HepG2 (cell line): Measurements from ENCODE around the gene NOXRED1. TPM values are rescaled to one million over a fixed set of nuclear protein-coding genes. Genes with fewer than 3 reads are reported as not detected.
A peak's percentile ranks its signal among the peaks of the same experiment; 100 is the strongest.

Experiments
- ATF6 ChIP-seq: sonication (generic); formaldehyde crosslinking; conservative IDR thresholded peaks from 2 replicates; pipeline ENCODE4 v1.4.0; 2020; ENCODE audit warnings: missing genetic modification reagents
- CBX1 ChIP-seq: IDR thresholded peaks from one replicate; pipeline ENCODE4 v1.6.1; 2016; ENCODE audit warnings: antibody characterized with exemption, low read depth
- DR1 ChIP-seq: sonication (generic); formaldehyde crosslinking; IDR thresholded peaks from 2 replicates; pipeline ENCODE4 v1.8.0; 2021; ENCODE audit warnings: mild to moderate bottlenecking, missing genetic modification reagents, inconsistent platforms
- HMG20B ChIP-seq: conservative IDR thresholded peaks from 2 replicates; pipeline ENCODE4 v1.6.1; 2016; ENCODE audit warnings: missing genetic modification reagents, missing compliant biosample characterization
- HNF1A ChIP-seq, 2 experiments: sonication (generic) in 1 of 2; formaldehyde crosslinking in 1 of 2; IDR thresholded peaks; 2 replicates each; pipeline versions ENCODE4 v1.4.0 to v1.6.1; 2016 to 2020; ENCODE audit warnings: borderline replicate concordance in 1 of 2, low read depth in 1 of 2, mild to moderate bottlenecking in 1 of 2, missing genetic modification reagents in 1 of 2
- IRX3 ChIP-seq: sonication (generic); formaldehyde crosslinking; IDR thresholded peaks from 2 replicates; pipeline ENCODE4 v1.8.1; 2023; ENCODE audit warnings: mild to moderate bottlenecking, low read depth, missing genetic modification reagents, borderline replicate concordance
- MAX ChIP-seq: IDR thresholded peaks from 2 replicates; pipeline ENCODE4 v1.6.1; 2012; ENCODE audit warnings: inconsistent platforms
- MIER2 ChIP-seq: IDR thresholded peaks from 2 replicates; pipeline ENCODE4 v1.6.1; 2016; ENCODE audit warnings: missing biosample characterization, missing genetic modification reagents
- MXI1 ChIP-seq: IDR thresholded peaks from 3 replicates; pipeline ENCODE4 v1.6.1; 2012; ENCODE audit warnings: low read depth, low read length, inconsistent platforms, borderline replicate concordance
- NKX3-1 ChIP-seq: sonication (generic); formaldehyde crosslinking; IDR thresholded peaks from 2 replicates; pipeline ENCODE4 v1.5.0; 2020; ENCODE audit warnings: missing genetic modification reagents
- PCBP2 ChIP-seq: fragments of 200-400 bp; formaldehyde crosslinking; optimal IDR thresholded peaks from 2 replicates; pipeline ENCODE3; 2018; ENCODE audit warnings: low read length, low read depth; ENCODE audit not compliant: poor library complexity, severe bottlenecking
- PHF20 ChIP-seq: sonication (generic); formaldehyde crosslinking; IDR thresholded peaks from 2 replicates; pipeline ENCODE4 v1.5.0; 2020; ENCODE audit warnings: mild to moderate bottlenecking, missing genetic modification reagents
- SIN3A ChIP-seq: IDR thresholded peaks from 2 replicates; pipeline ENCODE4 v1.6.1; 2011; ENCODE audit warnings: low read depth, mild to moderate bottlenecking, control low read depth, low read length, borderline replicate concordance
- THAP9 ChIP-seq: sonication (generic); formaldehyde crosslinking; IDR thresholded peaks from 2 replicates; pipeline ENCODE4; 2020; ENCODE audit warnings: missing genetic modification reagents, mild to moderate bottlenecking, borderline replicate concordance
- ZNF225 ChIP-seq: sonication (generic); formaldehyde crosslinking; IDR thresholded peaks from 2 replicates; pipeline ENCODE4 v1.4.0; 2020; ENCODE audit warnings: mild to moderate bottlenecking, missing genetic modification reagents
- ZNF292 ChIP-seq: sonication (generic); formaldehyde crosslinking; IDR thresholded peaks from 2 replicates; pipeline ENCODE4 v1.8.1; 2022; ENCODE audit warnings: mild to moderate bottlenecking, low read depth, missing genetic modification reagents, borderline replicate concordance
- ZNF552 ChIP-seq: sonication (generic); formaldehyde crosslinking; IDR thresholded peaks from 2 replicates; pipeline ENCODE4 v1.9.0; 2022; ENCODE audit warnings: missing genetic modification reagents, mild to moderate bottlenecking, borderline replicate concordance
- ZNF615 ChIP-seq: sonication (generic); formaldehyde crosslinking; IDR thresholded peaks from 2 replicates; pipeline ENCODE4 v1.5.0; 2020; ENCODE audit warnings: mild to moderate bottlenecking, missing genetic modification reagents, borderline replicate concordance
- ZNF724P ChIP-seq: sonication (generic); formaldehyde crosslinking; IDR thresholded peaks from 2 replicates; pipeline ENCODE4 v1.8.0; 2022; ENCODE audit warnings: missing genetic modification reagents, borderline replicate concordance
- ZNF879 ChIP-seq: sonication (generic); formaldehyde crosslinking; IDR thresholded peaks from 2 replicates; pipeline ENCODE4 v1.8.1; 2023; ENCODE audit warnings: missing genetic modification reagents
- polyA plus RNA-seq, 8 experiments: library from polyadenylated mRNA; depleted of rRNA in 3 of 8; stranded (reverse) in 7 of 8; unstranded in 1 of 8; fragments of >200 nt; fragmentation: Illumina TruSeq in 4 of 8; extraction: Trizol in 4 of 8; gene quantifications; 2 replicates each; pipeline versions ENCODE4 v1.2.1 to v1.2.3, GENCODE V29; 2011 to 2016; ENCODE audit warnings: low read depth in 4 of 8, missing spikeins in 1 of 8, mixed read lengths in 1 of 8; ENCODE audit not compliant: insufficient read depth in 1 of 8
- total RNA-seq, 5 experiments: library from RNA; depleted of rRNA; stranded (reverse); fragments of >200 nt; fragmentation: Illumina TruSeq; extraction: Trizol; gene quantifications; 2 replicates each; pipeline ENCODE4 v1.2.3, GENCODE V29; 2016; ENCODE audit warnings: low read depth in 1 of 5

The NOXRED1 gene
- total and polyA plus RNA-seq, 2 of the 13 experiments (the other 11 are each of a cell fraction or from before 2014, with no cell fraction given), result 0.24 to 0.41 TPM

- no peak for TF ChIP-seq HNF1A (IDR thresholded peaks at IDR 0.05; ENCODE audit: low read depth)
- TF ChIP-seq HNF1A (CRISPR knock-in tag; IDR thresholded peaks at IDR 0.05; ENCODE audit: borderline replicate concordance), result peak; percentile 46; the same call in 1 of the 2 replicates
- no peak for TF ChIP-seq ZNF879
- no peak for TF ChIP-seq MIER2 (CRISPR knock-in tag)
- peak; percentile 77 for TF ChIP-seq PHF20 (CRISPR knock-in tag)
- peak; percentile 87; the same call in 1 of the 2 replicates for TF ChIP-seq THAP9 (CRISPR knock-in tag)
- peak; percentile 18 for TF ChIP-seq PCBP2
- no peak for TF ChIP-seq CBX1
- no peak for TF ChIP-seq ZNF552
- no peak for TF ChIP-seq ZNF615 (CRISPR knock-in tag)
- TF ChIP-seq HMG20B, result no peak
- TF ChIP-seq IRX3, result no peak
- 0 out of 2 replicates have a peak, but pooled peaks have one; percentile 47 for TF ChIP-seq ATF6 (CRISPR knock-in tag)
- TF ChIP-seq ZNF225 (CRISPR knock-in tag), result peak; percentile 58; the same call in 1 of the 2 replicates
- TF ChIP-seq DR1 (CRISPR knock-in tag), result no peak; the same call in 1 of the 2 replicates
- TF ChIP-seq ZNF292 (CRISPR knock-in tag), result 0 out of 2 replicates have a peak, but pooled peaks have one; percentile 38
- no peak for TF ChIP-seq NKX3-1 (CRISPR knock-in tag)
- peak; percentile 60 for TF ChIP-seq MAX
- TF ChIP-seq ZNF724P, result no peak
- peak; percentile 66; the same call in 1 of the 2 replicates for TF ChIP-seq SIN3A
- TF ChIP-seq MXI1, result peak; percentile 82; the same call in 1 of the 3 replicates
These were observed 34.4 kb upstream of the NOXRED1 start, which contains the start of the genes AHSA1 and VIPAS39 (continued) for GRCh38 chr14:77457522-77458248.
